SK-N-SH treated with all-trans-retinoic acid at 6 μM for 48 hours (cell line): ENCODE data around the gene ZNRF2.

Experiments
- BACH2 ChIP-seq: fragments of 250-450 bp; sonication (Bioruptor Pico); IDR thresholded peaks from 2 replicates; pipeline ENCODE4 v1.9.0; 2021; ENCODE audit warnings: mild to moderate bottlenecking, borderline replicate concordance
- ISL1 ChIP-seq: fragments of 250-450 bp; sonication (Bioruptor Pico); IDR thresholded peaks from 2 replicates; pipeline ENCODE4 v2.1.2; 2022; ENCODE audit warnings: mild to moderate bottlenecking, moderate library complexity
- PPARA ChIP-seq: fragments of 250-450 bp; sonication (Bioruptor Pico); IDR thresholded peaks from 2 replicates; pipeline ENCODE4 v1.5.0; 2020; ENCODE audit warnings: mild to moderate bottlenecking, borderline replicate concordance
- TOX ChIP-seq: fragments of 250-450 bp; sonication (Bioruptor Pico); IDR thresholded peaks from 2 replicates; pipeline ENCODE4 v1.8.0; 2021; ENCODE audit warnings: mild to moderate bottlenecking, moderate library complexity, borderline replicate concordance
- ZC3H10 ChIP-seq: fragments of 250-450 bp; sonication (Bioruptor Pico); IDR thresholded peaks from 2 replicates; pipeline ENCODE4 v1.5.1; 2021; ENCODE audit warnings: mild to moderate bottlenecking, moderate library complexity
- ZFP30 ChIP-seq: fragments of 450-650 bp; formaldehyde crosslinking; IDR thresholded peaks from 2 replicates; pipeline ENCODE4 v1.5.0; 2022; ENCODE audit warnings: mild to moderate bottlenecking, moderate library complexity
- ZNF70 ChIP-seq: fragments of 450-650 bp; formaldehyde crosslinking; IDR thresholded peaks from 2 replicates; pipeline ENCODE4 v1.5.0; 2020; ENCODE audit warnings: mild to moderate bottlenecking, moderate library complexity
- TF ChIP-seq, protein P1 (sequence below): fragments of 250-450 bp; sonication (Bioruptor Pico); IDR thresholded peaks from 2 replicates; pipeline ENCODE4 v1.5.1; 2020; ENCODE audit warnings: low read depth, mild to moderate bottlenecking, moderate library complexity
- TF ChIP-seq, protein P2 (sequence below): fragments of 250-450 bp; sonication (Bioruptor Pico); IDR thresholded peaks from 2 replicates; pipeline ENCODE4 v1.5.1; 2021; ENCODE audit warnings: mild to moderate bottlenecking, moderate library complexity
- TF ChIP-seq, protein P3 (sequence below): fragments of 250-450 bp; sonication (Bioruptor Pico); IDR thresholded peaks from 2 replicates; pipeline ENCODE4 v1.8.0; 2020; ENCODE audit warnings: mild to moderate bottlenecking, moderate library complexity, borderline replicate concordance
- TF ChIP-seq, protein P4 (sequence below): fragments of 250-450 bp; sonication (Bioruptor Pico); IDR thresholded peaks from 2 replicates; pipeline ENCODE4 v1.8.0; 2021; ENCODE audit warnings: low read depth, mild to moderate bottlenecking, moderate library complexity, borderline replicate concordance

DNA sequence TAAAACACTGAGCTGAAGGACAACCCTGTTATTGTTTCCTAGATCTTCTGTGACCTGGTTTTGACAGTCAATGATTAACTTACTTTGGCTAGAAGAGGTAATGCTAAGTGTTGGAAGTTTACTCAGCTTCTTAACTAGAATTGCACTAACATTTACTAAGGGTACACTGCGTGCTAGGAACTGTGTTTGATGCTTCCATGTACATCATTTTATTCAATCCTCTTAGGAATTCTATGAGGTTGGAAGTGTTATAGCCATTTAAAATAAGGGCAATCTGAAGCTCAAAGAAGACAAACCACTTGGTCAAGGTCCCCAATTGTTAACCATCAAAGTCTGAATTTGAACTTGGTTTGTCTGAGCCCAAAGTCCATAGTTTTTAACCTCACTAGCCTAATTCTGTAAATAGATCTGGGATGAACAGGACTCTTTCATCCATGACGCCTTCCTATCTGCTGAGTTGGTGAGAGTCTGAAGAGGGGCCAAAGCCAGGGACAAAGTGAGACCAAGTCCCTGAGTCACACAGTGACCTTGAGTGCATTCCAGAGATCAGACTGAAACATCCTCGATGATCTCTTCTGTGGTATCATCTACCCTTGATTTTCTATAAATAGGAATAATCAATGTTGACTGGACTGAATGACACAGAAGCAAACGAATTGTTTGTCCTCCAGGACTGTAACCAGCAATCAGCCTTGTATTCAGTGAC is 29.2 kb upstream of the ZNRF2 start:
- TF ChIP-seq ZFP30 (CRISPR knock-in tag) (no peak), TOX (CRISPR knock-in tag) (no peak), BACH2 (CRISPR knock-in tag) (no peak), ZNF70 (CRISPR knock-in tag) (no peak), ISL1 (CRISPR knock-in tag) (no peak), ZC3H10 (CRISPR knock-in tag) (no peak), PPARA (CRISPR knock-in tag) (no peak)
- TF ChIP-seq, protein P1, sequence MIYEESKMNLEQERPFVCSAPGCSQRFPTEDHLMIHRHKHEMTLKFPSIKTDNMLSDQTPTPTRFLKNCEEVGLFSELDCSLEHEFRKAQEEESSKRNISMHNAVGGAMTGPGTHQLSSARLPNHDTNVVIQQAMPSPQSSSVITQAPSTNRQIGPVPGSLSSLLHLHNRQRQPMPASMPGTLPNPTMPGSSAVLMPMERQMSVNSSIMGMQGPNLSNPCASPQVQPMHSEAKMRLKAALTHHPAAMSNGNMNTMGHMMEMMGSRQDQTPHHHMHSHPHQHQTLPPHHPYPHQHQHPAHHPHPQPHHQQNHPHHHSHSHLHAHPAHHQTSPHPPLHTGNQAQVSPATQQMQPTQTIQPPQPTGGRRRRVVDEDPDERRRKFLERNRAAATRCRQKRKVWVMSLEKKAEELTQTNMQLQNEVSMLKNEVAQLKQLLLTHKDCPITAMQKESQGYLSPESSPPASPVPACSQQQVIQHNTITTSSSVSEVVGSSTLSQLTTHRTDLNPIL (CRISPR knock-in tag): no peak
- TF ChIP-seq, protein P2, sequence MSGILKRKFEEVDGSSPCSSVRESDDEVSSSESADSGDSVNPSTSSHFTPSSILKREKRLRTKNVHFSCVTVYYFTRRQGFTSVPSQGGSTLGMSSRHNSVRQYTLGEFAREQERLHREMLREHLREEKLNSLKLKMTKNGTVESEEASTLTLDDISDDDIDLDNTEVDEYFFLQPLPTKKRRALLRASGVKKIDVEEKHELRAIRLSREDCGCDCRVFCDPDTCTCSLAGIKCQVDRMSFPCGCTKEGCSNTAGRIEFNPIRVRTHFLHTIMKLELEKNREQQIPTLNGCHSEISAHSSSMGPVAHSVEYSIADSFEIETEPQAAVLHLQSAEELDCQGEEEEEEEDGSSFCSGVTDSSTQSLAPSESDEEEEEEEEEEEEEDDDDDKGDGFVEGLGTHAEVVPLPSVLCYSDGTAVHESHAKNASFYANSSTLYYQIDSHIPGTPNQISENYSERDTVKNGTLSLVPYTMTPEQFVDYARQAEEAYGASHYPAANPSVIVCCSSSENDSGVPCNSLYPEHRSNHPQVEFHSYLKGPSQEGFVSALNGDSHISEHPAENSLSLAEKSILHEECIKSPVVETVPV: no peak
- TF ChIP-seq, protein P3, sequence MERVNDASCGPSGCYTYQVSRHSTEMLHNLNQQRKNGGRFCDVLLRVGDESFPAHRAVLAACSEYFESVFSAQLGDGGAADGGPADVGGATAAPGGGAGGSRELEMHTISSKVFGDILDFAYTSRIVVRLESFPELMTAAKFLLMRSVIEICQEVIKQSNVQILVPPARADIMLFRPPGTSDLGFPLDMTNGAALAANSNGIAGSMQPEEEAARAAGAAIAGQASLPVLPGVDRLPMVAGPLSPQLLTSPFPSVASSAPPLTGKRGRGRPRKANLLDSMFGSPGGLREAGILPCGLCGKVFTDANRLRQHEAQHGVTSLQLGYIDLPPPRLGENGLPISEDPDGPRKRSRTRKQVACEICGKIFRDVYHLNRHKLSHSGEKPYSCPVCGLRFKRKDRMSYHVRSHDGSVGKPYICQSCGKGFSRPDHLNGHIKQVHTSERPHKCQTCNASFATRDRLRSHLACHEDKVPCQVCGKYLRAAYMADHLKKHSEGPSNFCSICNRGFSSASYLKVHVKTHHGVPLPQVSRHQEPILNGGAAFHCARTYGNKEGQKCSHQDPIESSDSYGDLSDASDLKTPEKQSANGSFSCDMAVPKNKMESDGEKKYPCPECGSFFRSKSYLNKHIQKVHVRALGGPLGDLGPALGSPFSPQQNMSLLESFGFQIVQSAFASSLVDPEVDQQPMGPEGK: no peak
- TF ChIP-seq, protein P4, sequence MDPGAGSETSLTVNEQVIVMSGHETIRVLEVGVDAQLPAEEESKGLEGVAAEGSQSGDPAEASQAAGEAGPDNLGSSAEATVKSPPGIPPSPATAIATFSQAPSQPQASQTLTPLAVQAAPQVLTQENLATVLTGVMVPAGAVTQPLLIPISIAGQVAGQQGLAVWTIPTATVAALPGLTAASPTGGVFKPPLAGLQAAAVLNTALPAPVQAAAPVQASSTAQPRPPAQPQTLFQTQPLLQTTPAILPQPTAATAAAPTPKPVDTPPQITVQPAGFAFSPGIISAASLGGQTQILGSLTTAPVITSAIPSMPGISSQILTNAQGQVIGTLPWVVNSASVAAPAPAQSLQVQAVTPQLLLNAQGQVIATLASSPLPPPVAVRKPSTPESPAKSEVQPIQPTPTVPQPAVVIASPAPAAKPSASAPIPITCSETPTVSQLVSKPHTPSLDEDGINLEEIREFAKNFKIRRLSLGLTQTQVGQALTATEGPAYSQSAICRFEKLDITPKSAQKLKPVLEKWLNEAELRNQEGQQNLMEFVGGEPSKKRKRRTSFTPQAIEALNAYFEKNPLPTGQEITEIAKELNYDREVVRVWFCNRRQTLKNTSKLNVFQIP (CRISPR knock-in tag): no peak
